HG03064 (cell line): Measurements from ENCODE around the gene YIPF5.

ENCODE experiments used
- ATAC-seq: cut with Tn5 transposase; IDR thresholded peaks from one replicate; pipeline ENCODE4 v1.9.1; 2021; ENCODE audit warnings: low read depth; ENCODE audit not compliant: unreplicated experiment

The YIPF5 gene

GRCh38 chr5:144130306-144130705, 40.2 kb downstream of the YIPF5 start:
- ATAC-seq, result no peak

GRCh38 chr5:144128844-144129243, 41.6 kb downstream of the YIPF5 start:
- ATAC-seq, result no peak

- ATAC-seq, result no peak
Measured at GRCh38 chr5:144126707-144127106, 43.8 kb downstream of the YIPF5 start.

GRCh38 chr5:144125163-144125726, 45.2 kb downstream of the YIPF5 start:
- ATAC-seq, result no peak

- ATAC-seq, result no peak
Measured at GRCh38 chr5:144122641-144123040, 47.8 kb downstream of the YIPF5 start.

GRCh38 chr5:144122081-144122480, 48.4 kb downstream of the YIPF5 start:
- ATAC-seq, result no peak

- ATAC-seq, result no peak
Measured at GRCh38 chr5:144121577-144121976, 48.9 kb downstream of the YIPF5 start.

- no peak for ATAC-seq
Measured at GRCh38 chr5:144120661-144121180, 49.7 kb downstream of the YIPF5 start.

- ATAC-seq, result no peak
Measured at GRCh38 chr5:144117412-144117811, 53.0 kb downstream of the YIPF5 start.

- no peak for ATAC-seq
Measured at GRCh38 chr5:144114571-144114970, 55.9 kb downstream of the YIPF5 start.
